K562 (cell line): ENCODE data around the gene B4GALT1. TPM values are rescaled to one million over a fixed set of nuclear protein-coding genes. Genes with fewer than 3 reads are reported as not detected.

Source experiments
- ATAC-seq: fragments of 200-7000 bp; cut with Tn5 transposase; 3 replicates; pipeline ENCODE4 v1.9.1; 2020; ENCODE audit warnings: moderate library complexity
- BruUV-seq: library from RNA; stranded (reverse); fragments of 400-500 nt; replicated peaks from 2 replicates; lab custom pipeline; 2021; lab: Mats Ljungman, UMichigan
- CTCF ChIA-PET: fragments of 300-600 bp; formaldehyde crosslinking; extraction: SDS; loops from one replicate; lab custom pipeline; 2021; ENCODE audit warnings: low intra/inter-chr PET ratio; lab: Yijun Ruan, JAX
- POLR2A ChIA-PET: fragments of 300-600, 350-650 bp; sonication (Branson Sonifier 250); formaldehyde crosslinking; extraction: SDS; loops from one replicate; lab custom pipeline; 2021; ENCODE audit warnings: antibody characterized with exemption, inconsistent platforms; lab: Yijun Ruan, JAX
- DNase-seq, 4 experiments: peaks; one replicate each; pipeline versions ENCODE4 v3.0.0 to v3.0.0-alpha.2; 2011 to 2018; ENCODE audit warnings: low spot score in 3 of 4, mixed read lengths in 3 of 4; ENCODE audit errors: extremely low read depth in 1 of 4
- FAIRE-seq: peaks from 2 replicates; lab custom pipeline; 2011; peaks lifted over from hg19 to GRCh38; lab: Jason Lieb, UNC
- H2AFZ ChIP-seq: 2 replicates; pipeline ENCODE4 v1.6.0; 2011; ENCODE audit warnings: low read depth, low read length, control low read depth, inconsistent platforms
- H3K27ac ChIP-seq: fragments of 200-600 bp; 3 replicates; pipeline ENCODE4 v1.8.0; 2011; ENCODE audit warnings: low read depth, mild to moderate bottlenecking, control low read depth, inconsistent platforms, low read length, moderate library complexity, mixed read lengths; ENCODE audit errors: extremely low read depth
- H3K27me3 ChIP-seq, 2 experiments: fragments of 300-600 bp in 1 of 2; 2 replicates in 1 of 2; 3 replicates in 1 of 2; pipeline versions ENCODE4 v1.6.0 to v1.8.0; 2011; ENCODE audit warnings: inconsistent platforms in 2 of 2, low read length in 2 of 2, mild to moderate bottlenecking in 1 of 2, mixed read lengths in 1 of 2, moderate library complexity in 1 of 2; ENCODE audit not compliant: control insufficient read depth in 2 of 2, insufficient read depth in 2 of 2
- H3K36me3 ChIP-seq: fragments of 300-600 bp; 3 replicates; pipeline ENCODE4 v1.8.0; 2011; ENCODE audit warnings: mild to moderate bottlenecking, low read length, inconsistent platforms; ENCODE audit not compliant: control insufficient read depth, insufficient read depth
- H3K4me1 ChIP-seq, 2 experiments: fragments of 200-600 bp in 1 of 2; replicated peaks in 1 of 2; 2 replicates in 1 of 2; 3 replicates in 1 of 2; pipeline versions ENCODE4 v1.5.1 to v1.8.0; 2011; ENCODE audit warnings: inconsistent platforms in 2 of 2, low read length in 2 of 2, mild to moderate bottlenecking in 1 of 2, mixed read lengths in 1 of 2, moderate library complexity in 1 of 2; ENCODE audit not compliant: control insufficient read depth in 2 of 2, insufficient read depth in 2 of 2
- H3K4me2 ChIP-seq: 2 replicates; pipeline ENCODE4 v1.6.1; 2011; ENCODE audit warnings: low read length, control low read depth, inconsistent platforms, mixed read lengths; ENCODE audit not compliant: insufficient read depth
- H3K4me3 ChIP-seq: fragments of 200-600 bp; sonication (generic), shearing (Covaris generic); 2 replicates; pipeline ENCODE4 v1.5.1; 2016; ENCODE audit warnings: control low read depth, inconsistent platforms
- H3K79me2 ChIP-seq: fragments of 200-600 bp; 3 replicates; pipeline ENCODE4 v1.8.0; 2011; ENCODE audit warnings: low read length, inconsistent platforms; ENCODE audit not compliant: control insufficient read depth, insufficient read depth
- H3K9ac ChIP-seq, 2 experiments: 2 replicates each; pipeline versions ENCODE4 v1.6.0 to v1.6.1; 2011; ENCODE audit warnings: low read depth in 2 of 2, low read length in 2 of 2, control low read depth in 1 of 2, inconsistent platforms in 1 of 2, mild to moderate bottlenecking in 1 of 2, mixed read lengths in 1 of 2; ENCODE audit not compliant: insufficient read depth in 1 of 2
- H3K9me1 ChIP-seq: one replicate; pipeline ENCODE4 v1.6.0; 2011; ENCODE audit warnings: inconsistent platforms, mild to moderate bottlenecking, low read length, moderate library complexity; ENCODE audit not compliant: control insufficient read depth, insufficient read depth
- H3K9me3 ChIP-seq: replicated peaks from 2 replicates; pipeline ENCODE4 v1.5.1; 2011; ENCODE audit warnings: low read depth, low read length, inconsistent platforms; ENCODE audit not compliant: control insufficient read depth, insufficient read depth
- H4K20me1 ChIP-seq: replicated peaks from 2 replicates; pipeline ENCODE4 v1.6.1; 2011; ENCODE audit warnings: low read length, inconsistent platforms, mixed read lengths; ENCODE audit not compliant: control insufficient read depth, insufficient read depth
- CC2D1A ChIP-seq: fragments of 450-650 bp; IDR thresholded peaks from 2 replicates; pipeline ENCODE4 v1.6.1; 2017; ENCODE audit warnings: mild to moderate bottlenecking
- CREB5 ChIP-seq: fragments of 250-450 bp; sonication (Bioruptor Pico); IDR thresholded peaks from 2 replicates; pipeline ENCODE4 v1.5.0; 2020; ENCODE audit warnings: mild to moderate bottlenecking
- ESRRA ChIP-seq: fragments of 450-650 bp; IDR thresholded peaks from 2 replicates; pipeline ENCODE4 v1.6.1; 2014; ENCODE audit warnings: low read depth, mild to moderate bottlenecking, moderate library complexity, borderline replicate concordance
- ID3 ChIP-seq, 2 experiments: fragments of 250-450 bp in 1 of 2; fragments of 450-650 bp in 1 of 2; sonication (Bioruptor Pico) in 1 of 2; IDR thresholded peaks; 2 replicates each; pipeline versions ENCODE4 v1.6.1 to v1.8.0; 2016 to 2021; ENCODE audit warnings: mild to moderate bottlenecking in 2 of 2, moderate library complexity in 2 of 2, missing compliant biosample characterization in 1 of 2, missing genetic modification characterization in 1 of 2
- PREB ChIP-seq: sonication (generic); formaldehyde crosslinking; IDR thresholded peaks from 2 replicates; pipeline ENCODE4 v1.8.1; 2023; ENCODE audit warnings: mild to moderate bottlenecking, missing genetic modification reagents
- ZNF354B ChIP-seq: fragments of 250-450 bp; sonication (Bioruptor Pico); IDR thresholded peaks from 2 replicates; pipeline ENCODE4 v1.4.0; 2020
- ZNF408 ChIP-seq: fragments of 250-450 bp; sonication (Bioruptor Pico); IDR thresholded peaks from 2 replicates; pipeline ENCODE4 v1.4.0; 2020; ENCODE audit warnings: low read depth, mild to moderate bottlenecking, moderate library complexity
- ZNF778 ChIP-seq: fragments of 450-650 bp; formaldehyde crosslinking; IDR thresholded peaks from 2 replicates; pipeline ENCODE4 v1.4.0; 2020; ENCODE audit warnings: mild to moderate bottlenecking, moderate library complexity
- WGBS: fragments of 100-300 bp; shearing (Covaris generic); methylation state at CpG from one replicate; pipeline ENCODE4 v1.1.6; 2016; ENCODE audit warnings: low coverage, mixed read lengths; ENCODE audit not compliant: insufficient coverage; ENCODE audit errors: missing lambda C conversion rate; 5-methylcytosine and 5-hydroxymethylcytosine counted together
- in situ Hi-C: fragments of 300-500 bp; cut with MboI; formaldehyde crosslinking; loops from 4 replicates; pipeline ENCODE4 v1.15.0; 2018; ENCODE audit warnings: inconsistent platforms, mixed read lengths
- intact Hi-C: fragments of 100-400 bp; cut with micrococcal nuclease; formaldehyde crosslinking; loops from 2 replicates; pipeline ENCODE4 v1.14.2; 2022
- polyA plus RNA-seq, 8 experiments: library from polyadenylated mRNA; depleted of rRNA in 4 of 8; stranded (reverse) in 5 of 8; unstranded in 3 of 8; fragments of >200 nt; fragmentation: Nextera tagmentation in 2 of 8; fragmentation: Illumina TruSeq in 1 of 8; extraction: Ambion mirVana in 2 of 8; extraction: Trizol in 1 of 8; gene quantifications; 2 replicates each; pipeline versions ENCODE4 v1.2.1 to v1.2.3, GENCODE V29; 2011 to 2014; ENCODE audit warnings: inconsistent platforms in 1 of 8, missing spikeins in 1 of 8
- total RNA-seq, 7 experiments: library from RNA; depleted of rRNA in 6 of 7; stranded (reverse); fragments of >200 nt in 6 of 7; fragmentation: Illumina TruSeq in 2 of 7; extraction: Trizol in 2 of 7; gene quantifications; 2 replicates each; pipeline versions ENCODE4 v1.2.1 to v1.2.3, GENCODE V29; 2011 to 2021; ENCODE audit warnings: low replicate concordance in 1 of 7

Gene B4GALT1
- total and polyA plus RNA-seq, 9 of the 15 experiments (the other 6 are each of a cell fraction or from before 2014, with no cell fraction given), result 4.1 to 26.8 (median 7.1) TPM

DNA sequence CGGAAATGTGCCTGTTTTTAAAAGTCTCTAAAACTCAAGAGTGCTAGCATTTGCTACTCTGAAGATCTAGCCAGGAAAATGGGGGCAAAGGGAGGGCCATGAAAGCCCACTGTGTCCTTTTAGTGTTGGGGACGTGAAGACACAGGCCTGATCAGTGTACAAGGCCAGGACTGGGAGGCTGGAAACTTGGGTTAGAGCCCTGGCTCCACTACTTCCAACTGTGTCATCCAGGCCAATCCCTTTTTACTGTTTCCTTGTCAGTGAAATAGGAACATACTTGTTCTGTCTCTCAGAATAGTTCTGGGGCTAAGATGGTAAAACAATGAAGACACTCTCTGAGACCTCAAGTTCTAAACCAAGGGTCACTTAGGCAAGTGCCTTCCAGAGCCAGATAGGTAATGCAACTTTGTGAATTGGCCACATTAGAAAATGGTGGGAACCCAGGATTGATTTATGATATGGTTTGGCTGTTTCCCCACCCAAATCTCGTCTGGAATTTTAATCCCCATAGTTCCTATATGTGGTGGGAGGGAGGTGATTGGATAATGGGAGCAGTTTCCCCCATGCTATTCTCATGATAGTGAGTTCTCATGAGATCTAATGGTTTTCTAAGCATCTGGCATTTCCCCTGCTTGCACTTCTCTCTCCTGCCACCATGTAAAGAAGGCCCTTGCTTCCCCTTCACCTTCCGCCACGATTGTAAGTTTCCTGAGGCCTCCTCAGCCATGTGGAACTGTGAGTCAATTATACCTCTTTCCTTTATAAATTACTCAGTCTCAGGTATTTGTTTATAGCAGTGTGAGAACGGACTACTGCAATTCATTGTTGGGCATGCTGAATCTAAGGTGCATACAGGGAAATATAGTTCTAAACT lies 30.4 kb upstream of the B4GALT1 start:
- CTCF ChIA-PET, result no interaction called here
- POLR2A ChIA-PET, result interaction anchor here (0.7 kb wide), 1 partner anchor 292 kb away, joined by 4 read pairs; no protein-coding TSS in a partner anchor
- 28% methylated on average over 6 of the region's 6 CpGs for WGBS
- BruUV-seq, result no TSS peak
- DNase-seq (no peak), FAIRE-seq (no peak), ATAC-seq (no peak)
- Histone ChIP-seq H3K79me2 (no peaks in the 10 kb centered on the region), H2AFZ (peak overlapping the region; percentile 70), H3K4me1 (no peaks in the 10 kb centered on the region; a peak in 1 of 5 replicates), H3K9me1 (no peaks in the 10 kb centered on the region), H3K4me3 (no peak overlapping the region), H3K9me3 (no peaks in the 10 kb centered on the region), H4K20me1 (no peaks in the 10 kb centered on the region), H3K36me3 (no peaks in the 10 kb centered on the region), H3K27me3 (peaks cover 0 to 5% of the 10 kb centered on the region in 2 experiments; a peak in 1 of 5 replicates), H3K27ac (no peak overlapping the region), H3K9ac (no peak overlapping the region), H3K4me2 (no peak overlapping the region)
- TF ChIP-seq ZNF778 (CRISPR knock-in tag) (no peak), PREB (CRISPR knock-in tag) (no peak), CC2D1A (no peak), ID3 (CRISPR knock-in tag; IDR thresholded peaks at IDR 0.05) (no peak), ID3 (tag; IDR thresholded peaks at IDR 0.05) (no peak), ESRRA (no peak), ZNF354B (CRISPR knock-in tag) (no peak), ZNF408 (no peak), CREB5 (CRISPR knock-in tag) (no peak)
- intact Hi-C loops (no loop called here), in situ Hi-C loops (no loop called here)
